Measurements from ENCODE around the gene POLN. TPM values are rescaled to one million over a fixed set of nuclear protein-coding genes. Genes with fewer than 3 reads are reported as not detected.
A peak's percentile ranks its signal among the peaks of the same experiment; 100 is the strongest.

The POLN gene
- total and polyA plus RNA-seq, 11 donors: 0.38 to 4.5 (median 1.9) TPM

DNA sequence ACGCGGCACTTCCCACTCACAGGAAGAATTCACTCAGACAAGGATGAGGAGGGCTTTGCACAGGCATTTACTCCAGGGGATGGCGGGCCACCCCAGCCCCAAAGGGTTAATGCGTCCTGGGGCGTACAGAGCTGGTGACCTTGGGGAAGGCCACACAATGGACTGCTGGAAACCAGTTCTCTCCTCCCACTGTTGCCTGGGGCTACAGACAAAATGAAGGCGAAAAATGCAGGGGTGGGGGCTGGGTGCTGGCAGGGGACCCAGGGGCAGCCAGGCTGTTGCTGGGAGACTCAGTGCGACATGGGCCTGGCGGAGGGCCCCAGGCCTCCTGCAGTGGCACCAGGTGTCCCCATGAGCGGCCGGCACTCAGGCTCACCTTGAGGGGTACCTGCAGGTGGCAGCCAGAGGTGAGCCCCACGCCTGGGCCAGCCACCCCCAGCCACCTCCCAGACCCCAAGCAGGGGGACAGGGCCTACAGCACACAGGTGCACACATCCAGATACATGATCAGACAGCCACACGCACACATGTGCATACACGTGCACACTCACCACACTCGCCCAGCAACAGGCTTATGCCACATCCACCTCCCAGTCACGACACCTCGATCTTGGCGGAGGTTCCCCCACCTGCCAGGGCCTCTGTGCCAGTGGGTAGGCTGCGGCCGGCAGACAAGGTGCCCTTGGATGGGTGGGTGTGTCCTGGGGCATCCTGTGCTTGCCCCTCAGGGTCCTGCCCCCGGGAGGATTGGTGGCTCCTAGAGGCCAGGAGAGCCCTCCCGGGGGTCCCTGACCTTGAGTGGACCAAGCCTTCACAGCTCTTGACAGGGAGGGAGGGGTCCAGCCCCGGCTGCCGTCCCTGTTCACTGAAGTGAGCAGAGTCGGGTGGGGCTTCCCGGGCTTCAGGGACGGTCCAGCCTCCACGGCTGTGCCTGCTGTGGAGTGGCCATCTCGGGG, 169.7 kb downstream of the POLN start:
- intact Hi-C loops (cut with DNase I): no loop called here
- Histone ChIP-seq H3K4me1 (peaks cover 0 to 6% (median 0%) of the 10 kb centered on the region in 12 donors), H3K9me3 (no peaks in the 10 kb centered on the region), H3K27ac (no peak overlapping the region), H3K4me3 (no peak overlapping the region), H3K36me3 (no peaks in the 10 kb centered on the region), H3K27me3 (peaks cover 0 to 15% (median 0%) of the 10 kb centered on the region in 9 donors)
- WGBS, 4 donors: 63 to 75% (median 70%) methylated on average over 11 to 28 of the region's 28 CpGs
- DNase-seq (peak in 1 of 5 donors; percentile 63), ATAC-seq (no peak)
- TF ChIP-seq, protein P1, sequence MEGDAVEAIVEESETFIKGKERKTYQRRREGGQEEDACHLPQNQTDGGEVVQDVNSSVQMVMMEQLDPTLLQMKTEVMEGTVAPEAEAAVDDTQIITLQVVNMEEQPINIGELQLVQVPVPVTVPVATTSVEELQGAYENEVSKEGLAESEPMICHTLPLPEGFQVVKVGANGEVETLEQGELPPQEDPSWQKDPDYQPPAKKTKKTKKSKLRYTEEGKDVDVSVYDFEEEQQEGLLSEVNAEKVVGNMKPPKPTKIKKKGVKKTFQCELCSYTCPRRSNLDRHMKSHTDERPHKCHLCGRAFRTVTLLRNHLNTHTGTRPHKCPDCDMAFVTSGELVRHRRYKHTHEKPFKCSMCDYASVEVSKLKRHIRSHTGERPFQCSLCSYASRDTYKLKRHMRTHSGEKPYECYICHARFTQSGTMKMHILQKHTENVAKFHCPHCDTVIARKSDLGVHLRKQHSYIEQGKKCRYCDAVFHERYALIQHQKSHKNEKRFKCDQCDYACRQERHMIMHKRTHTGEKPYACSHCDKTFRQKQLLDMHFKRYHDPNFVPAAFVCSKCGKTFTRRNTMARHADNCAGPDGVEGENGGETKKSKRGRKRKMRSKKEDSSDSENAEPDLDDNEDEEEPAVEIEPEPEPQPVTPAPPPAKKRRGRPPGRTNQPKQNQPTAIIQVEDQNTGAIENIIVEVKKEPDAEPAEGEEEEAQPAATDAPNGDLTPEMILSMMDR (IDR thresholded peaks at IDR 0.05): no peak
- TF ChIP-seq POLR2A (IDR thresholded peaks at IDR 0.05): no peak

DNA sequence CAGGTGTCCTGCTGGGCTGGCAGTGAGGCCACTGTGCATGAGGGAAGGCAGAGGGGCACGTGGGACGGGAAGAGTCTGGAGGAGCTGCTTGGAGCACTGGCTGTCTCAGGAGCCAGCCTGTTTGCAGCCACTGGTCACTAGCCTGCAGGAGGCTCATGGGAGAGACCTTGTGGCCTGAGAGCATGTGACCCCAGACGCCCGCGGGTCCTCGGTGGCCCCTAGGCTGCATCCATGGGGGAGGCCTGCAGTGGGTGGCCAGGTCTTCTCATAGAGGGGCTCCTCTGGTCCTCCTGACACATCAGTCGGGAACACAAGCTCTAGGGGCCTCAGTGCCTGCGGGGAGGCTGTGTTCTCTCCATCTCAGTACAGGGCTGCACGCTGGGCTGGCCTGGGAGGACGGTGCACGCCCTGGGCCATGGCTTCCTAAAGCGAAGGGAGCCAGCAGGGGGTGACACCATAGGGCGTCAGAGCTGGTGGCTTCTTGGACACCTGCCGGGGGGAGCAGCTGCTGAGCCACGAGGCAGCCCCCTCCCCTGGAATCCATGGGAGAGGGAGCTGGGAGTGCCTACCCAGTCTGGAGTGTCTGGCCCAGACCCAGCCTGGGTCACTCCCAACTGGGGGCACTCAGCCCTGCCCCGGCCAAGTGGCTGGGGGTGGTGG, 170.5 kb downstream of the POLN start:
- Histone ChIP-seq H3K4me1 (peaks cover 0 to 6% (median 0%) of the 10 kb centered on the region in 12 donors), H3K27me3 (peaks cover 0 to 15% (median 0%) of the 10 kb centered on the region in 9 donors), H3K9me3 (no peaks in the 10 kb centered on the region), H3K36me3 (no peaks in the 10 kb centered on the region), H3K27ac (no peak overlapping the region), H3K4me3 (no peak overlapping the region)
- WGBS, 4 donors: 60 to 81% (median 67%) methylated on average over 8 to 16 of the region's 16 CpGs
- intact Hi-C loops (cut with DNase I): no loop called here
- ATAC-seq (no peak), DNase-seq (peak in 3 of 5 donors; percentile 15 to 27 (median 25))
- no peak for TF ChIP-seq POLR2A (IDR thresholded peaks at IDR 0.05)
- TF ChIP-seq, protein P1 (IDR thresholded peaks at IDR 0.05): no peak

DNA sequence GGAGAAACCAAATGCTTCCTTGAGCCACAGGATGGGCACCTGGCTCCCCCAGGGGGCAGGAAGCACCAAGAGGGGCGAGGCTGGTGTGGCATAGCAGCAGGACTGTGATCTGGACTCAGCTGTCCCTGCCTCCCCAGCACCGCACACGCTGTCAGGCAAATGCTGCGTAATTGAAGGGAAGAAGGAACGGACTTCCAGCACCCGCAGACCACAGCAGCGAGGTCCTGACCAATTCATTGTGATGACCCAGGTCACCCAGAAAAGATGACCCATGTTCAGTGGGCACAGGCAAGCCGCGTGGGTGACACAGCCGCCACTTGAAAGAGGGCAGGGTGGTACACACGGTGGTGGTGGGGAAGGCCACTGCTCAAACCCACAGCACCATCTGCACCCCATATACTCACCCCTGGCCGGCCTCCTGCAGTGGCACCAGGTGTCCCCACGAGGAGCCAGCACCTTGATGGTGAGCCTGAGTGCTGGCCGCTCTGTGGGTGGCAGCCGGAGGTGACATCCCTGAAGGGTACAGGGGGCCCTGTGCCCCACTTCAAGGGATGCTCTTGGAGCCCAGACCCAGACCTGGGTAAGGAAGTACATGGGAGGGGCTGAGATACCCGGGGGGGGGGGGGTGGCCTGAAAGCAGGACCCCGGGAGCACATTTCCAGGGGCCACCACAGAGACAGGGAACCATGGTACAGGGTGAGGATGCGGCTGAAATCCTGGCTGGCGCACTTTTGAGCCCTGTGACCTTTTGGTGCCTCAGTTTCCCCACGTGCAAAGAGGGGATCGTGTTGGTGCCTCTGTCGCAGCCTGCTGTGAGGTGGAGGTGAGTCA, 171.3 kb downstream of the POLN start:
- Histone ChIP-seq H3K9me3 (no peaks in the 10 kb centered on the region), H3K4me3 (no peak overlapping the region), H3K27ac (no peak overlapping the region), H3K4me1 (peaks cover 0 to 6% (median 0%) of the 10 kb centered on the region in 12 donors), H3K36me3 (no peaks in the 10 kb centered on the region), H3K27me3 (peaks cover 0 to 15% (median 0%) of the 10 kb centered on the region in 9 donors)
- intact Hi-C loops (cut with DNase I): no loop called here
- TF ChIP-seq, protein P1 (IDR thresholded peaks at IDR 0.05): no peak
- DNase-seq (peak in 2 of 5 donors; percentile 18 to 53), ATAC-seq (no peak)
- 79 to 86% (median 83%) methylated on average over 16 to 22 of the region's 22 CpGs for WGBS, 4 donors
